HL-60 (cell line): ENCODE measurements around the gene CELF2.

Source experiments
- DNase-seq, 2 experiments: peaks; one replicate each; pipeline ENCODE4 v3.0.0-alpha.2; 2010 to 2020; ENCODE audit warnings: low read depth in 1 of 2, low spot score in 1 of 2
- H3K27ac ChIP-seq: fragments of 250-450 bp; sonication (Bioruptor Pico); replicated peaks from 2 replicates; pipeline ENCODE4 v1.5.1; 2020; ENCODE audit warnings: mild to moderate bottlenecking, moderate library complexity
- H3K27me3 ChIP-seq: fragments of 250-450 bp; sonication (Bioruptor Pico); 2 replicates; pipeline ENCODE4 v1.5.1; 2021; ENCODE audit warnings: mild to moderate bottlenecking, moderate library complexity; ENCODE audit not compliant: insufficient read depth, poor library complexity, severe bottlenecking
- H3K4me3 ChIP-seq: replicated peaks from 2 replicates; pipeline ENCODE4 v1.5.1; 2011; ENCODE audit warnings: mild to moderate bottlenecking, control low read depth, low read length; ENCODE audit not compliant: insufficient read depth
- GABPA ChIP-seq: IDR thresholded peaks from 2 replicates; pipeline ENCODE4 v1.6.1; 2012; ENCODE audit warnings: low read depth
- POLR2AphosphoS5 ChIP-seq: IDR thresholded peaks from 2 replicates; pipeline ENCODE4 v1.6.1; 2012; ENCODE audit warnings: low read depth
- SPI1 ChIP-seq: IDR thresholded peaks from 2 replicates; pipeline ENCODE4 v1.6.1; 2012; ENCODE audit warnings: low read depth, mild to moderate bottlenecking, borderline replicate concordance
- TF ChIP-seq, protein P1 (sequence below): IDR thresholded peaks from one replicate; pipeline ENCODE4 v1.5.1; 2011; ENCODE audit warnings: low read length, control low read depth, inconsistent platforms; ENCODE audit not compliant: insufficient read depth
- TF ChIP-seq, protein P2 (sequence below): IDR thresholded peaks from 2 replicates; pipeline ENCODE4 v1.6.1; 2012; ENCODE audit warnings: low read depth; ENCODE audit not compliant: insufficient replicate concordance

The CELF2 gene

DNA sequence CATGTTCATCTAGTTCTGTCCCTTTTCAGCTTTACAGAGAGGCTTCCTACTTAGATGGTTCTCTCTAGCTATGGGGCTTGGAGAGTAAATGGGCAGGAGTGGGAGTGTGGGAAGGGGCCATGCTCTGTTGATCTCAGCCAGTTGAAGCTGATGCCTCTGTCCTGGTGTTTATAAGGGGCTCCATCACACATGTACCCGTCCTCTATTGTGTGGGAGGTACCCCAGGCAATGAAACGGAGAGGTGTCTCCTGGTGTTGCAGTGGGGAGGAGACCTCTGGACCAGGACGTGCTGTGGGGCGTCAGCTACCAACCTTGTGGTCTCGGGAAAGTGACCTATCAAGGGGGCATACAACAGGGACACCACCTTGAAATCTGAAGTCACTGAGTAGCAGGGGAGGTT, 173.5 kb downstream of the CELF2 start:
- Histone ChIP-seq H3K27ac (no peak overlapping the region), H3K4me3 (no peak overlapping the region), H3K27me3 (no peaks in the 10 kb centered on the region)
- no peak for DNase-seq
- TF ChIP-seq SPI1 (no peak), GABPA (no peak), POLR2AphosphoS5 (no peak)
- TF ChIP-seq, protein P1, sequence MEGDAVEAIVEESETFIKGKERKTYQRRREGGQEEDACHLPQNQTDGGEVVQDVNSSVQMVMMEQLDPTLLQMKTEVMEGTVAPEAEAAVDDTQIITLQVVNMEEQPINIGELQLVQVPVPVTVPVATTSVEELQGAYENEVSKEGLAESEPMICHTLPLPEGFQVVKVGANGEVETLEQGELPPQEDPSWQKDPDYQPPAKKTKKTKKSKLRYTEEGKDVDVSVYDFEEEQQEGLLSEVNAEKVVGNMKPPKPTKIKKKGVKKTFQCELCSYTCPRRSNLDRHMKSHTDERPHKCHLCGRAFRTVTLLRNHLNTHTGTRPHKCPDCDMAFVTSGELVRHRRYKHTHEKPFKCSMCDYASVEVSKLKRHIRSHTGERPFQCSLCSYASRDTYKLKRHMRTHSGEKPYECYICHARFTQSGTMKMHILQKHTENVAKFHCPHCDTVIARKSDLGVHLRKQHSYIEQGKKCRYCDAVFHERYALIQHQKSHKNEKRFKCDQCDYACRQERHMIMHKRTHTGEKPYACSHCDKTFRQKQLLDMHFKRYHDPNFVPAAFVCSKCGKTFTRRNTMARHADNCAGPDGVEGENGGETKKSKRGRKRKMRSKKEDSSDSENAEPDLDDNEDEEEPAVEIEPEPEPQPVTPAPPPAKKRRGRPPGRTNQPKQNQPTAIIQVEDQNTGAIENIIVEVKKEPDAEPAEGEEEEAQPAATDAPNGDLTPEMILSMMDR, result no peak
- TF ChIP-seq, protein P2, sequence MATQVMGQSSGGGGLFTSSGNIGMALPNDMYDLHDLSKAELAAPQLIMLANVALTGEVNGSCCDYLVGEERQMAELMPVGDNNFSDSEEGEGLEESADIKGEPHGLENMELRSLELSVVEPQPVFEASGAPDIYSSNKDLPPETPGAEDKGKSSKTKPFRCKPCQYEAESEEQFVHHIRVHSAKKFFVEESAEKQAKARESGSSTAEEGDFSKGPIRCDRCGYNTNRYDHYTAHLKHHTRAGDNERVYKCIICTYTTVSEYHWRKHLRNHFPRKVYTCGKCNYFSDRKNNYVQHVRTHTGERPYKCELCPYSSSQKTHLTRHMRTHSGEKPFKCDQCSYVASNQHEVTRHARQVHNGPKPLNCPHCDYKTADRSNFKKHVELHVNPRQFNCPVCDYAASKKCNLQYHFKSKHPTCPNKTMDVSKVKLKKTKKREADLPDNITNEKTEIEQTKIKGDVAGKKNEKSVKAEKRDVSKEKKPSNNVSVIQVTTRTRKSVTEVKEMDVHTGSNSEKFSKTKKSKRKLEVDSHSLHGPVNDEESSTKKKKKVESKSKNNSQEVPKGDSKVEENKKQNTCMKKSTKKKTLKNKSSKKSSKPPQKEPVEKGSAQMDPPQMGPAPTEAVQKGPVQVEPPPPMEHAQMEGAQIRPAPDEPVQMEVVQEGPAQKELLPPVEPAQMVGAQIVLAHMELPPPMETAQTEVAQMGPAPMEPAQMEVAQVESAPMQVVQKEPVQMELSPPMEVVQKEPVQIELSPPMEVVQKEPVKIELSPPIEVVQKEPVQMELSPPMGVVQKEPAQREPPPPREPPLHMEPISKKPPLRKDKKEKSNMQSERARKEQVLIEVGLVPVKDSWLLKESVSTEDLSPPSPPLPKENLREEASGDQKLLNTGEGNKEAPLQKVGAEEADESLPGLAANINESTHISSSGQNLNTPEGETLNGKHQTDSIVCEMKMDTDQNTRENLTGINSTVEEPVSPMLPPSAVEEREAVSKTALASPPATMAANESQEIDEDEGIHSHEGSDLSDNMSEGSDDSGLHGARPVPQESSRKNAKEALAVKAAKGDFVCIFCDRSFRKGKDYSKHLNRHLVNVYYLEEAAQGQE, result no peak

DNA sequence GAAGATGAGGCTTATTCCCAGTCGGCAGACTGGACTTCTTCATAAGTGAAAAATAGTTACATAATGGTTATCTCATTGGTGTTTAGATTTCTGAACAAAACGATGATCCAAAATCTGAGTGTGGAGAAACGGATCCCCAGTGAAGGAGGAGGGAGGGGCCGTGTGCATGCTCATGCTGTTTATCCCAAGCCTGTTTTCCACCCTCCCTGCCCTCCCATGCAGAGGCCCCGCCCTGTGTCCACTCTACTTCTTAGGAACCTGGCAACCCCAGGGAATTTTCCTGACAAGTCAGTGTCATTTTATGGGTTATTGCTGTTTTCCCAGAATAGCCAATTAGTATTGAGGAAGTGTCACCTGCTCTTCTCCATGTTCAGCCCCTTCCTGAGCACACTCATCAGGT, 174.0 kb downstream of the CELF2 start:
- DNase-seq, result no peak
- Histone ChIP-seq H3K4me3 (no peak overlapping the region), H3K27me3 (no peaks in the 10 kb centered on the region), H3K27ac (no peak overlapping the region)
- TF ChIP-seq GABPA (no peak), POLR2AphosphoS5 (no peak), SPI1 (no peak)
- TF ChIP-seq, protein P1, result no peak
- TF ChIP-seq, protein P2, result no peak

DNA sequence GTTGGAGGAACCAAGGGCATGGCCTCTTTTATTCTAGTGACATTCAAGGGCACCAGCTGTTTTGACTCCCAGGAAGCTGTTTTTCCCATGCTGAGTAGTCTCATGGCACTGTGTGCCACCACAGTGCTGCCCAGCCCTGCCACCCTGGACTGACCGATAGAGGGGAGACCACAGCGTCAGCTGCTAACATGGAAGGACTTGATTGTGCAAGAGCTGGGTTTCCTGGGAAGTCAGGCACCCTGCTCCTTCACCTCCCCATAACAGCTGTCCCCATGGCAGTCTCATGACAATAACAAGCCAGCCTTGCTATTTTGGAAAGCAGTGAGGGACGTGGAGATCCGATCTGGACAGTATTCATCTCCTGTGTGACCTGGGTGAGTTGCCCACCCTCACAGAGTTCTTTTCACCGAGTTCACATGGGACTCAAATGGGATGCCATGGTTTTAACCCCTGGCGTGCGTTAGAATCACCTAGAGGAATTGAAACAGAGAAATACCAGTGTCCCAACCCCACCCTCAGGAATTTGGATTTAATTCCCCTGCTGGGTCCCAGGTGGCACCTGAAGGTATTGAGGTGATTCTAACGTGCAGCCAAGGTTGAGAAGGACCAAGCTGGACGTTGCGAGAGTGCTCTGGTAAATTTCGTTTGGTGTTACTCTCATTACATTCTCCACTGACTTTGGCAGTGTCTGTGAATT, 174.8 kb downstream of the CELF2 start:
- DNase-seq, result no peak
- Histone ChIP-seq H3K4me3 (no peak overlapping the region), H3K27ac (no peak overlapping the region), H3K27me3 (no peaks in the 10 kb centered on the region)
- TF ChIP-seq, protein P2, result no peak
- TF ChIP-seq POLR2AphosphoS5 (no peak), SPI1 (no peak)
